GM19239 (cell line): Measurements from ENCODE around the gene AP3D1.

ENCODE experiments used
- DNase-seq: peaks from one replicate; pipeline ENCODE4 v3.0.0; 2011; ENCODE audit warnings: low spot score; ENCODE audit not compliant: insufficient read length
- FAIRE-seq: peaks from 2 replicates; lab custom pipeline; 2011; peaks lifted over from hg19 to GRCh38; lab: Jason Lieb, UNC

The AP3D1 gene

DNA sequence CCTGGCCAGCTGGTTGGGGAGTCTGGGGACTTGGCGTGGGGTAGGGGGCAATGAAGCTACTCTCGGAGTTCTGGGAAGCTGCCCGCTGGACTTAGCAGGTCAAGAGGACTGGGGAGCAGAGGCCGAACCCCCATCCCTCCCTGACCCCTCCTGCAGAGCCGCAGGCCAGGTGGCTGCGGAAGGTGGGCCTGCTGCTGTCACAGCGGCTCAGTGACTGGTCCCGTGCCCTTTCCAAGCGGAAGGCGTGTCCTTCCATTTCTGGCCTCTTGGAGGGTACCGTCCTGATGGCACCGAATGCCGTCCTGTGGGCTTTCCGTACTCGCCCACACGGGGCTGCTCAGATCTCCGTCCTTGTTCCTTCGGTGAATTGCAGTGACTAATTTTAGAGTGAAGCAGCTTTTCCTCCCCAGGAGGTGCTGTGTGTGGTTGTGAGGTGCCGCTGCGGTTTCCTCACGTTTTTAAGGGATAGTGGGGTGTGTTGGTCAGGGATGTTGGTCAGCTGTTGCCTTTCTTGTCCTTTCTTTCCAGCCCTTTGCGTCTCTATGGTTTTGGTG lies 33.1 kb upstream of the AP3D1 start:
- no peak for DNase-seq
- no peak for FAIRE-seq

DNA sequence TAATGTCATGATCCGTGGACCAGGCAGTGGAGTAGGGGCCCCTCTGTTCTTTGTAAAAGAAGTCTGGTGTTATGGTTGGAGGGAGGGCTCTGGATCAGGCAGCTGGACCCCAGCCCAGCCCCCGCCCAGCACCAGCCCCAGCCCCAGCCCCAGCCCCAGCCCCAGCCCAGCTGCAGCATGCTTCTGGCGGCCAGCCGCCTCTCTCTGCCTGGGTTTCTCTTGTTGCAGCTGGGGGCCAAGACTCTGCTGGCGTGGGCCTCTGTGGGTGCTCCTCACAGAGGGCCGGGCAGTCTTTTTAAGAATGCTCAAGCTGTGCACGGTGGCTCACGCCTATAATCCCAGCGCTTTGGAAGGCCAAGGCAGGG lies 30.2 kb upstream of the AP3D1 start:
- DNase-seq (no peak), FAIRE-seq (no peak)

DNA sequence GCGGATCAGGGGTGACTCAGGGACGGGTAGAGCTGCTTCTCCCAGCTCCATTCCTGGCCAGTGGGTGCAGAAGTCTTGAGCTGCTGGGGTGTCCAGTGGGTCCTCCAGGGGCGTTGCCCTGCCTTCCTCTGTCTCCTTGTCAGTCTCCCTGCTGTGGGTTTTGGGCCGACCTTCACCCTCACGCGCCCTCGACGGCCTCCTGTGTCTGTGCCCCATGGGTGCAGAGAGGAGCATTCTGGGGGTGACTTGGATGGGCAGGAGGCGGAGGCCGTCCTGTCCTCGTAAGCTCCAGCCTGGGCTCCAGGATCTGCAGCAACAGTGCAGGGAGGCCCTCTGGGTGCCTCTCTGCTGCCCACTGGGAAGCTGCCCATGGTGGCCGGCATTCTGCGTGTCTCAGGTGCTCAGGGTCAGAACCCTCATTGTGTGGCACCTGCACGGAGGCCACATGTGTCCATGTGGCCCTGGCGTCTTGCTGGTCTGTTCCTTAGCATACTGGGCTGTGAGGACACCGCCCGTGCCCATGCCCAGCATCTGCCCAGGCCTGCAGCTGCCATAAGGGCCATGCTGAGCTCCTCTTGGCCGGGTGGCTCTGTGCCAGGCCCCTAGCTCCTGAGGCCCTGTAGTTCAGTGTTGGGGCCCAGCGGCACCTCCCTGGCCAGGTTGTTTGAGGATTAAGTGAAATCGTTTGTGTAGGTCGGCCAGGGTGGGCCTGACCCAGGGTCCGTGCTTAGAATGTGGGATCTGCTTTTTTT lies 29.7 kb upstream of the AP3D1 start:
- FAIRE-seq (no peak), DNase-seq (no peak)

DNA sequence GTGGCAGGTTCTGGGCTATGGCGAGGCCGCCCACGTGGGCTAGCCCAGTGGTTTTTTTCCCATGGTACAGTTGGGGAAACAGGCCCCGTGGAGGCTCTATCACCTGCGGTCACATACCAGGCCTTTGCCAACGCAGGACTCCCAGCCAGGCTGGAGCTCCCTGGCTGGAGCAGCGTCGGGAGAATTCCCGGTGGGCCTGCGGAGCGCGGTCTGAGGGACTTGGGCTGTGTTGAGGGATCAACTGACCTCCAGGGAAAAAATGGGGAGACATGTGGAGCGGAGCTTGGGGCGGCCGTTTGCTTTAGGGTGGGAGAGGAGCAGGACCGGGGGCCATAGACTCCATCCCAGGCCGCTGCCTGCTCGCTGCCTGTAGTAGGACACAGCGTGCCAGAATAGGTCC lies 28.7 kb upstream of the AP3D1 start:
- no peak for FAIRE-seq

DNA sequence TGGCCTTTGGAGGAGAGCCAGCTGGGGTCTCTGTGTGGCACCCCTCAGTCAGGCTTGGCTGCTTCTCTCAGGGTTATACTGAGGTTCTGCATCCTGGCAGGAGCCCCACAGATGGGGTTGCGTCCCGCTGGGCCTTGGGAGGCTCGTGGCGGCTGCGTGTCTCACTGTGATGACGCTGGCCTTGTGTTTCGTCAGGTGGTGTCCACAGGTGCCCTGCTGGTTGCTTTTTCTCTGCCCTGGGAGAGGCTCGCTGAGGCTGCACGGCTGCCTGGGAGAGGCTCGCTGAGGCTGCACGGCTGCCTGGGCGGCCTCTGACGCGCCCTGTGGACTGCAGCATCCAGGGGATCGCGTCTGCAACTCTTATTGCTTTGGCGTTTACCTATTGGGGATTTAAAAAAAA lies 27.7 kb upstream of the AP3D1 start:
- DNase-seq (no peak), FAIRE-seq (no peak)

More for the DNA sequence above, 28.7 kb upstream of the AP3D1 start:
- DNase-seq = no peak

DNA sequence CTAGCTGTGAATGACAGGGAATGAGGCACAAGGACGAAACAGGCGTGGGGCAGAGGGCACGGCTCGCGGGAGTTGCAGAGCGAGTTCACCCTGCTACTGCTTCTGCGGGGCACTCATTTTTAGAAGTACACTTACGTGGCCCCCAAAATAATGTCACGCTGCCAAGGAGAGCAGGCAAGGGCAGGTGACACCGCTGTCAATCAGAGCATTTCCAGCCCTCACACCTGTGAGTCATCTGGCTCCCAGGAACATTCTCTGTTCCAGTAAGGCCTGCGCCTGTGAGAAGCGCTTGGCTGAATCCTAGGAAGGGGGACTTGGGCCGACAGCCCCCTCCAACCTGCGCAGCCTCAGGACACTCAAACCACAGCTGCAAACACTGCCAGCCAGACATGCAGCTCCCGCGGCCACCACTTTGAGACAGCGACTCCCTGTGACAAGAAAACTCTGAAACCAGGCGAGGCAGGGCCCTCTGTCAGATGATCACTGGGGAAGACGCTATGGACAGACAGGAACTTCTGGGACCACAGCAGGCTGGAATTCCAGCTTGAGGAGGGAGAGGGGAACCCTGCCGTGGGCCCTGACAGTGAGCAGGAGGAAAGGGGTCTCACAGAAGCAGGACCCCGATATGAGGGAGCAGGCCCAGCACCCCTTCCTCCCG lies 25.1 kb upstream of the AP3D1 start:
- no peak for DNase-seq
- no peak for FAIRE-seq

DNA sequence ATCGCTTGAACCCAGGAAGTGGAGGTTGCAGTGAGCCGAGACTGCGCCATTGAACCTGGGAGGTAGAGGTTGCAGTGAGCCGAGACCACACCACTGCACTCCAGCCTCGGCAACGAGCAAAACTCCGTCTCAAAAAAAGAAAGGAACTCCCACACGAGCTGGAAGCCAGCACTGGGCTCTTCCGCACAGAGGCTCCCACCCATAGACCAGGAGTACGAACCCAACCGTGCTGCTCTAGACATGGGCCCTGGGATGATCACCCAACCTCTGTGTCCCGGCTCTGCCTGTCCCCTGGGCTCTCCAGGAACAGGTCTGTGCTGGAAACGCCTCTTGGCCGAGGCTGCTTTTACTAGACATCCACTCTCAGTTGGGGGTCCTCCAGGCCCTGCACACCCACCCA lies 24.4 kb upstream of the AP3D1 start:
- DNase-seq (no peak), FAIRE-seq (no peak)

DNA sequence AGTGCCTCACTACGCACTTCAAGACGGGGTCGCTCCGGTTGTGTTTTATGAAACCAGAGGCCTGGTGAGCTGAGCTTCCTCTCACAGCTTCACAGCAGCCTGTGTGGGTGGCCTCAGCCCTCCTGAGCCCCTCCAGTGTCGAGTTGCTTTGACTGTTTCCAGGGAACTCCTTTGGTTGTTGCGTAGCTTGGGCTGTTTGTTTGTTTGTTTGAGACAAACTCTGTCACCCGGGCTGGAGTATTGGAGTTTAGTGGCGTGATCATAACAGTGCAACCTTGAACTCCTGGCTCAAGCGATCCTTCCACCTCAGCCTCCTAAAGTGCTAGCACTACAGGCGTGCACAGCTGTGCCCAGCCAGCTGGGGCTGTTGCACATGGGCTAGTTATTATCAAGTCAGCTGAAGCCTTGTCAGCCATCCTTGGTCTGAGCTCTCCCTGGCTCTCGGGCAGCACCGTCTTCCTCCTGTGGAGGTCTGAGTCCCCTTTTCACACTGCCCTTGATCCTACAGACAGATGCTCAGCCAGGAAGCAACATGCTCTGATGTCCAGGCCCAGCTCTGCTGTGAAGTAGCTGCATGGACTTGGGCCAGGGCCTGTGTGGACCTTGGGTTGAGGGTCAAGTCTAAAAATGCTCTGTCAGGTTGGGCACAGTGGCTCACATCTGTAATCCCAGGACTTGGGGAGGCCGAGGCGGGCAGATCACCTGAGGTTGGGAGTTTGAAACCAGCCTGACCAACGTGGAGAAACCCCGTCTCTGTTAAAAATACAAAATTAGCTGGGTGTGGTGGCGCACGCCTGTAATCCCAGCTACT lies 22.6 kb upstream of the AP3D1 start:
- DNase-seq (no peak), FAIRE-seq (no peak)

DNA sequence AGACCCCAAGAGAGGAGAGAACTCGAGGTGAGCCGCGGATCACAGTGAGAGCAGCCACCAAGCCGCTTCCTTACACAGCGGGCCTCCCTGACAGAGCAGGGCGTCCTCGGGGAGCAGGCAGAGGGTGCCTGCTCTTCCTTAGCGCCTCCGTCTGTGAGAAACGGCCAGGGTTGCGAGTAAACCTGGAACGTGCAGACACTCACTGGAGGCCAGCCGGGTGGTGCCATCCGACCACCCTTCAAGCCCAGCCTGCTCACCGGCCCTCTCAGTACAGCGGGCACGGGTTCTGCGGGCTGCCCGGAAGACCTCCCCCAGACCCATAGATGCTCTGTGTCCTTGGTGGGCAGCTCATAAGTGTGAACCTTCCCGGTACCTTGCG lies 22.0 kb upstream of the AP3D1 start:
- FAIRE-seq (no peak), DNase-seq (no peak)

DNA sequence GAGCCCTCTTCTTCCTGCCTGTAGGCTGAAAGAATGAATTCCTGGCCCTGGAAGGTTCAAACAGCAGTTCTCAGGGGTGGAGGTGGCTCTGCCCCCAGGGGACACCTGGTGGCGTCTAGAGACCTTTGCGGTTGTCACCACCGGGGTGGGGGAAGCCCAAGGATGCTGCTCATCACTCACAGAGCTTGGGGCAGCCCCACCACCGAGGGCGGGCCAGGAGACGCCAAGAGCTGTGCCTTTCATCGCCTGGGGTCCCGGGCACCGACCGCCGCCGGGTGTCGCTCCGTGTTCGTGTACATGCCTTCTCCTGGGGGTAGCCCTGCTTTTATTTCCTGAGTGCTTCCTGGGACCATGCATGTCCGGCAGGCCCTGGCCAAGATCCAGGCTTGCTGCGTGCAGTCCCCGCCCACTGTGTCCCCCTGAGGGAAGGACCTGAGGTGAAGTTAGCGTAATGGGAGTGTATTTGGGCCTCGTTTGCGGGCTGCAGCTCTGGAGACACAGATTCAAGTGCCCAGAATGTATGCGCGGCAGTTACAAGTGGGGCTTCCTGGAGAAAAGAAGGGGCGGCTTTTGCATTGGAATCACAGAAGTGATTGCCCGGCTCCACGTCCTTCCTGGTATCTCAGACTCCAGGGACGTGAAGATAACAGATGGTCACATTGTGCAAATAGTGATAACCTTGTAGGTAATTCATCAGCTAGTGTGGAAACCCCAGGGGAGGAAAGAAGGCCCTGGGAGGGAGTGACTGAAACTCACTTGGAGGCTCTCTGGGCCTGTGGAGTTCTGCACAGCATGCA lies 20.2 kb upstream of the AP3D1 start:
- FAIRE-seq = peak; percentile 98
- DNase-seq = peak; percentile 87

DNA sequence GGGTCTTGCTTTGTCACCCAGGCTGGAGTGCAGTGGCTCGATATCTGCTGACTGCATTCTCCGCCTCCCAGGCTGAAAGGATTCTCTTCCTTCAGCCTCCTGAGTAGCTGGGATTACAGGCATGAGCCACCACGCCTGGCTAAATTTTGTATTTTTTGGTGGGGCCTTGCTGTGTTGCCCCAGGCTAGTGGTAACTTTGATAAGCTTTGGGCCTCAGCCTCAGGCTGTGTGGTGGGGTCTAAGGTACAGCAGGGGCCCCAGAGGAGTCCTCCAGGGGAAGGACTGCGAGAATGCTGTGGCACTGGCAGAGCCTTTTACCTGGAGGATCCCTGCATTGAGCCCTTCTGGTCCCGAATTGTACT lies 19.6 kb upstream of the AP3D1 start:
- FAIRE-seq (no peak), DNase-seq (no peak)

DNA sequence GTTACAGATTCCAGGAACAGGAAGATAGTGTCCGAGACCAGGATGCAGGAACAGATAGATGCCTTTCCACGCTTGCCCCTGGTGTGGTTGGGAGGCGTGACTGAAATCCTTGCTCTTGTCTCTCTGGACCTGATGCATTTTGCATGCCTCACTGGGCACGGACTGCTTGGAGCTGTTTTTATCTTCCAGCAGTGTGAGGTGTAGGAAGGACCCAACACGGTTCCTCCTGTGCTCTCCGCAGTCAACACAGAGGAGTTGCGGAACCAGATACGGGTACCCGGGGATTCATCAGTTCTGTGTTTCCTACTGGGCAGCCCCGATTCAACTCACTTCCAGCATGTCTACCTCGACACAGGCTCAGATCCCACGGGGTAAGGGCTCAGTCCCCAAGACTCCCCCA lies 18.9 kb upstream of the AP3D1 start:
- FAIRE-seq = peak; percentile 53
- DNase-seq = no peak

DNA sequence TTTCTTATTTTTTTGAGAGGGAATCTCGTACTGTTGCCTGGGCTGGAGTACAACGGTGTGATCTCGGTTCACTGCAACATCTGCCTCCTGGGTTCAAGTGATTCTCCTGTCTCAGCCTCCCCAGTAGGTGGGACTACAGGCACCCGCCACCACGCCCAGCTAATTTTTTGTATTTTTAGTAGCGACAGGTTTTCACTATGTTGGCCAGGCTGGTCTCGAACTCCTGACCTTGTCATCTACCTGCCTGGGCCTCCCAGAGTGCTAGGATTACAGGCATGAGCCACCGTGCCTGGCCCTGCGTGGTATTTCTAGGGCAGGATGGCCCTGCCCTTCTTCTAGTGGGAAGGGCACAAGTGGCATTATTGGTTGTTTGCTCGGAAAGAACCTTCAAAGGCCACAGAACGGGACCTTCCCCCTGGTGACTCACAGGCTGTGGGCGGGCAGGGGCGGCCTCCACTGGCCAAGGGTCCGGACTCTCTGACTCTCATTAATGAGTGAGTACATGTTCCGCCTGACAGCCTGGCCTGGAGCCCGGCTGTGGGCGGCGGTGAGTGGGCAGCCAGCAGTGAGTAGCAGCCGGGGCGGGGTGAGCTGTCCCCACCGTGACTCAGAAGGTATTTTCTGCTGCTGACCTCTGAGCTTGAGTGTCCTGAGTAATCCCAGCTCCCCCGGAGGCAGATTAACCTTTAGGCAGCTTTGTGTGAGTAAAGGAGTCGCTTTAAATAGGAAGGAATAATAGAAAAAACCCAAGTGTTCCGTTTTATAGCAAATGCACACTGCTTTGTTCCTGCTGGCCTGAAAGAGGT lies 17.5 kb upstream of the AP3D1 start:
- DNase-seq (no peak), FAIRE-seq (peak; percentile 85)

DNA sequence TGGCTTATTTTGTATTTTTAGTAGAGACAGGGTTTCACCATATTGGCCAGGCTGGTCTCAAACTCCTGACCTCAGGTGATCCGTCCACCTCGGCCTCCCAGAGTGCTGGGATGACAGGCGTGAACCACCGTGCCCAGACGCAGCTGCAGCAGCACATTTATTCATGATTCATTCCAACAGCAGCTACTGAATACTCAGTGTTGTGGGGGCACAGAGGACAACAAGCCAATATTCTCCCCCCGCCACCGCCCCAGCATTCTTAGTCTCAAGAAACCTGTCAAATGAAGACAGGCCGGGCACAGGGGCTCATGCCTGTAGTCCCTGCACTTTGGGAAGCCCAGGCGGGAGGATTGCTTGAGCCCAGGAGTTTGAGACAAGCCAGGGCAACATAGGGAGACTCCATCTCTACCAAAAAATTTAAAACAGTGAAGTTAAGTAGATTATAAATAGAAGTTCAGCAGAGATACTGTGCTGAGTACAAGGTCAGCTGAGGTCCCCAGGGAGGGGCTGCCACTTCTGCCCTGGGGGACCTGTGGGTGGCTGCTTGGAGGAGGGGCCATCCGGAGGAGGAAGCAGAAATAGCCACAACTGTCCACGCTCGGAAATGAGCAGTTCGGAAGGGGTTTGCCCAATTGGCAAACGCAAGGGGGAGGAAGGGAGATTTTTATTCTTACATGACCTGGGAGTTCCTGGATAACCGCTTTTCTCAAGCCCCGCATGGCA lies 16.7 kb upstream of the AP3D1 start:
- DNase-seq (no peak), FAIRE-seq (peak; percentile 87)

DNA sequence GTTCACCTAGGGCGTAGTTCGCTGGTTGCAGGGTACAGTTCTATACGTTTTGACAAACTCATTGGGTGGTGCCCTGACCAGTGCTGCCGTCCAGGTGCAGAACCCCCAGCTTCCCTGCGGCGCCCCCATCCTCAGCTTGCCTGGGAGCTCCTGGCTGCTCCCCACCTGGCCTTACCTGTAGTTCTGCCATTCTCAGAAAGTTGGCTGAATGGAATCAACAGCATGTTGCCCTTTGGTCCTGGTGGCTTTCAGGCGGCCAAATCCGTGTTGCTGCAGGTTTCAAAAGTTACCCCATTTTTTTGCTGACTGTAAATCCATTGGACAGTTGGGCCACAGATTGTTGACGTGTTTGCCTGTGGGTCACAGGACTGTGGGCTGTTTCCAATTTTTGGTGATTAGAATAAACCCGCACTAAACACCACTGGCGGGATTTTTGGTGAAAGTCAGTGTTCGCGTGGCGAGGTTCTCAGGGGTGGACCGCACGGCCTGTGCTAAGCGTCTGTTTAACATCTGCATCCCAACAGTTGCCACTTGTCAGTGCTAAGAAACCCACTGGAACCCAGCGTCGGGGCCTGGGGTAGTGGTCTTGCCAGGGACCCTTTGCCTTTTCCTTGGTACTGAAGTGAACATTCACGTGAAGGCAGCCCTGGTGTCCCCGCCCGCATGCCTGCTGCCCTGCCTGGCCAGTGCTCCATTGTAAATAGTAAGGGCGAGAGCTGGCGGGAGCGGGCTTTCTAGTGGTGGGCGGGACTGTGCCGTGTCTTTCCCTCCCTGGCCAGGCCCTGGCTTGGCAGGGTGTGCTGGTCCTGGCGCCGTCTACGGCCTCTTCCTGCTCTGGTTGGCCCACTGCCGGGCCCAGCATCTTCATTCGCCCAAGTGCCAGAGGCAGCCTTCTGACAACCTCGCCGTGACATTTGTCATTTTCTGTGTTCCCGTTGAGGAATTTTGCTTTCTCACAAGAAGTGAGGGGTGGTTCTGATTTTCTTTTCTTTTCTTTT lies 15.7 kb upstream of the AP3D1 start:
- DNase-seq (no peak), FAIRE-seq (no peak)

DNA sequence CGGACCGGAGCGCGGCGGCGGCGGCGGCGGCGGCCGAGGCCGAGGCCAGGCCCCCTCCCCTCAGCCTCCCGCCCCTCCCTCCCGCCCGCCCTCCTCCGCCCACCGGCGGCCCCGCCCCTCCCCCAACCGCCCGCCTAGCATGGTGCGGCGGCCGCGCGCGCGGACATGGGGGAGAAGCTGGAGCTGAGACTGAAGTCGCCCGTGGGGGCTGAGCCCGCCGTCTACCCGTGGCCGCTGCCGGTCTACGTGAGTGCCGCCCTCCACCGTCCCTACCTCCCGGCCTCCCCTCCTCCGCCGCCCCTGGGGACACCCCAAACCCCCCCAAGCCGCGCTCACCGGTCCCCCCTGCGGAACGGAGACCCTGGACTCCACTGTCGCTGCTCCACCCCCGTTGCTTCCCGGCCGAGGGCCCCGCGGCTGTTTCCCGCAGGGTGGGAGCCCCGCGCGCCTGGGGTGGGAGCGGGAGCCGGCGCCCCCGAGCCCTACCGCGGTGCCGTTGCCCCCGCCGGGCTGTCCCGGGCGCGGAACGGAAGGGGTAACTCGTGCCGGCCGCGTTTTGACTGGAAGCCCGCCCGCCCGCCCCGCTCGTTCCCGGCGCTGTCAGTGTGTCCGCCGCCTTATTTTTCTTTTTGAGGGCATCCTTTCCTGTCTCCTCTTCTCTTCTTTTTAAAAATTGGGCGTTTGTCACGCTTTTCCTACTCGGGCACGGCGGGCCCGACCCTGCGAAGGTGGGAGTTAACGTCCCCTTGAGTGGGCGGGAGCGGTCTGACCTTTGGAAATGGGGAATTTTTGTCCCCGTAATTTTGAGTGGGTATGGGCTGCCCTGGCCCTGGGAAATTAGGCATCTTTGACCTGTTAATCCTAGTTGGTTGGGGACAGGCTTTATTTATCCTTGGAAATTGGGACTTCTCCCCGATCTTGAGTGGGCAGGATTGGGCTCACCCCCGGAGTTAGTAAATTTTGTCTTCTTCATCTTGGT lies 12.9 kb upstream of the AP3D1 start:
- DNase-seq (no peak), FAIRE-seq (no peak)

DNA sequence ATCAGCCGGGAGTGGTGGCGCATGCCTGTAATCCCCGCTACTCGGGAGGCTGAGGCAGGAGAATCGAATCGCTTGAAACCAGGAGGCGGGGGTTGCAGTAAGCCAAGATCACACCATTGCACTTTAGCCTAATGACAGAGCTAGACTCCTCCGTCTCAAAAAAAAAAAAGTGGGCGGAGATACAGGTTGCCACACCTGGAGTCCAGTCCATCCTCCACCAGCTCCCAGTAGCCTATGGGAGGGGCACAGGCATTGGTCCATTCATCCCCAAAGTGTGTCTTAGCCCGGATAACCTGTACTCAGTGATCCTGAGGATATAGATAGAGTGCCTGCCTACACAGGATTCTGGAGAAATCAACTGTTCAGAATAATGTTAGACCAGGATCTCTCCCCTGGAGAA lies 9.0 kb upstream of the AP3D1 start:
- FAIRE-seq (no peak), DNase-seq (no peak)
